GM18909 (cell line): ENCODE data around the gene PSMD2.
"Not testable (repeated sequence)": the region's sequence is repeated elsewhere in the genome, so short reads cannot be mapped to it uniquely, and the experiment has no call there.

Experiments used
- ATAC-seq: cut with Tn5 transposase; IDR thresholded peaks from one replicate; pipeline ENCODE4 v1.9.1; 2021; ENCODE audit warnings: mild to moderate bottlenecking; ENCODE audit not compliant: unreplicated experiment, poor library complexity

Gene PSMD2

DNA sequence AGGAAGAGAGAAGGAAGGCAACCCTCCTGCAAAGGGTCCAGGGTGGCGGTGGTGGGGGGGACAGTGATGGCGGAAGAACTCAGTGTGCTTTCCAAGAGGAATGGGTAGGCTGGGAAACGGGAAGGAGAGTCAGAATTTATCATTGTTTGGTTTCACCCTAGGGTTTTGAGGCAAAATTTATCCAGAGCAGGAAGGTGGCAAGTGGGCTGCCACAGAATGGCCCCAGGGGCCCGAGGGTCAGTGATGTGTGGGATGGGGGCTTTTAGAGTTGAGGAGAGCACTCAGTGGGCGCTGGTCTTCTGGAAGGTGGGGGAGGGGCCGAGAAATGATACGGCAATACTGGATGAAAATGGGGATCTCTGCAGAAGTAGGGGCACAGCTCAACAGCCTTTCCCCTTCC is 38.9 kb downstream of the PSMD2 start:
- no peak for ATAC-seq

DNA sequence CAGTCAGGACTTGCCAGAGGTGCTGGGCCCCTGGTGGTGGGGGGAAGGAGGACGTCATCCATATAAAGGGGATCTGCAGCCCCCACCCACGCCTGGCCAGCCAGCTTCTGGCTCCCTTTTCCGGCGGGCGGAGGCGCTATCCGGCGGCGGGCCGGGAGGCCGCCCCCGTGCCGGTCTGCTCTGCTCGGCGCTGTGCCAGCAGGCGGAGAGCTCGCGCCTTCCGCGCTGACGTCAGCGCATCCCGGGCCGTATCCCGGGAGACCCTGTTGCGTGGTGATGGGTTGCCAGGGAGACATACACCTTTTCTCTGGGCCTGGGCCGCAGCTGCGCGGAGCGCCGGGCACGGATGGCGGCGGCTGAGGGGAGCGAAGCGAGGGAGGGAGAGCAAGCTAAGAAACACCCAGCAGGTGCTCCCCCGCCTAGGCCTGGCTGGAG is 39.5 kb downstream of the PSMD2 start:
- ATAC-seq = no peak

DNA sequence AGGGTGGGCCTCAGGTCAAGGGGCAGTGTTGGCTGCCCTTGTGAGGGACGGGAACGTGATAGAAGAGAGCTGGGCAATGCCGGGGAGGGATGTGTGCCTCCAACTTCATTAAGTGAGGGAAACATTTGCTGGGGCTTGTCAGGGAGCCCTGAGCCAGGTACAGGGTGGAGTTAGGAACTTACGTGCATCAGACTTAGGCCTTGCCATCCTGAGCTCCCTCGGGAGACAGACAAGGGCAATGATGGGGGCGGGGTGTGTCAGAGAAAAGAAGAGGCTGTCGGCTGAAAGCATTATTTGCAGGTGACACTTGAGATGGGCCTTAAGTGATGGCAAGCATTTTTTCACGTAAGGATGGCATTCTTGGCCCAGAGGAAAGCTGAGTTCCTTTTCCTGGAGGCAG is 40.0 kb downstream of the PSMD2 start:
- ATAC-seq = no peak

DNA sequence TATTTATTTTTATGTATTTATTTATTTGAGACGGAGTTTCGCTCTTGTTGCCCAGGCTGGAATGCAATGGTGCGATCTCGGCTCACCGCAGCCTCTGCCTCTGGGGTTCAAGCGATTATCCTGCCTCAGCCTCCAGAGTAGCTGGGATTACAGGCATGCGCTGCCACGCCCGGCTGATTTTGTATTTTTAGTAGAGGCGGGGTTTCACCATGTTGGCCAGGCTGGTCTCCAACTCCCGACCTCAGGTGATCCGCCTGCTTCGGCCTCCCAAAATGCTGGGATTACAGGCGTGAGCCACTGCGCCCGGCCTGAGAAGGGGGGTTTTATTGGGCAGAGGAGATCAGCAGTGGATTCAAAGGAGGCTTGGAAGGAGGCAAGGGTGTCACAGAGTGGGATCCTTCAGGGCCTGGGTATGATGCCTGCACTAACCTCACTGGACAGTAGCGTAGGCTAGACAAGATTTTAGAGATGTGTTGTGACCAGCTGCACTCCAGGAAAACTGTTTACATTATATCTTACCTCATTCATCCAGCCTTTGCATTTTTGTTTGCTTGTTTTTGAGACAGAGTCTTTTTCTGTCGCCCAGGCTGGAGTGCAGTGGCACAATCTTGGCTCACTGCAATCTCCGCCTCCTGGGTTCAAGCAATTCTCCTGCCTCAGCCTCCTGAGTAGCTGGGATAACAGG is 40.6 kb downstream of the PSMD2 start:
- ATAC-seq = not testable (repeated sequence)

DNA sequence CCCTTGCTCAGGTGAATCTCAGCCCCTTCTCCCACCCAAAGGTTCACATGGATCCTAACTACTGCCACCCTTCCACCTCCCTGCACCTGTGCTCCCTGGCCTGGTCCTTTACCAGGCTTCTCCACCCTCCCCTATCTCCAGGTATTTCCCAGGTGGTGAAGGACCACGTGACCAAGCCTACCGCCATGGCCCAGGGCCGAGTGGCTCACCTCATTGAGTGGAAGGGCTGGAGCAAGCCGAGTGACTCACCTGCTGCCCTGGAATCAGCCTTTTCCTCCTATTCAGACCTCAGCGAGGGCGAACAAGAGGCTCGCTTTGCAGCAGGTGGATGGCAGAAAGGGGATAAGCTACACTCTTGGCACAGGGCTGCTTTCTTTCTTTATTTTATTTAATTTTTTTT is 42.9 kb downstream of the PSMD2 start:
- ATAC-seq = no peak

DNA sequence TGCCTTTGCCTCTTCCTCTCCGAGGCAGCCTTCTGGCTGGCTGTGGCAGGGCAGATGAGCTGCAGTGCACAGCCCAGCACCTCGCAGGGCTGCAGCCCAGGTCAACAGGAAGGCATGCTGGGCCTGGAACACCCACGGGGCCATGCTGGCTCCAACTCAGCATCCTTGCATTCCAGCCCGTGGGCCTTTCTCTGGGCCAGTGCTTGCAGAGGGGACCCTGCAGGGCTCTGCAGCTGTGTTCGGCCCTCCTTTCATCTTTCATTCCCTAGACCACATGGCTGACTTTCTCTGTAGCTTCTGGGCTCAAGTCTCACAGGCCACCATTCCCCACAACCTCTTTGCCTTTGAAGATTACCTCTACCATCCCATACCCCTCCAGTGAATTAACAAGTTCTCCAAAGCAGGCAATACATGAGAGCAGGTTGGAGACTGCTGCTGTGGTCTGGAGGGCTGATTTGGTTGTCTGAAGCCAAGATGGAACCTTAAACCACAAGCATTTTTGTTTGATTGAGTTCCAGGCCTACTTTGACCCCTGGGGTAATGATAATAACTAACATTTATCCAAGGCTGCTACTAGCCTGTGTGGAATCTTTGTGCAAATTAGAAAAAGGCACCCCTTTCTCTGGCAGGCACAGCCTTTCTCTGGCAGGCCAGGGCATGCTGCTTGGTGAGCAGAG is 44.3 kb downstream of the PSMD2 start:
- ATAC-seq = no peak

DNA sequence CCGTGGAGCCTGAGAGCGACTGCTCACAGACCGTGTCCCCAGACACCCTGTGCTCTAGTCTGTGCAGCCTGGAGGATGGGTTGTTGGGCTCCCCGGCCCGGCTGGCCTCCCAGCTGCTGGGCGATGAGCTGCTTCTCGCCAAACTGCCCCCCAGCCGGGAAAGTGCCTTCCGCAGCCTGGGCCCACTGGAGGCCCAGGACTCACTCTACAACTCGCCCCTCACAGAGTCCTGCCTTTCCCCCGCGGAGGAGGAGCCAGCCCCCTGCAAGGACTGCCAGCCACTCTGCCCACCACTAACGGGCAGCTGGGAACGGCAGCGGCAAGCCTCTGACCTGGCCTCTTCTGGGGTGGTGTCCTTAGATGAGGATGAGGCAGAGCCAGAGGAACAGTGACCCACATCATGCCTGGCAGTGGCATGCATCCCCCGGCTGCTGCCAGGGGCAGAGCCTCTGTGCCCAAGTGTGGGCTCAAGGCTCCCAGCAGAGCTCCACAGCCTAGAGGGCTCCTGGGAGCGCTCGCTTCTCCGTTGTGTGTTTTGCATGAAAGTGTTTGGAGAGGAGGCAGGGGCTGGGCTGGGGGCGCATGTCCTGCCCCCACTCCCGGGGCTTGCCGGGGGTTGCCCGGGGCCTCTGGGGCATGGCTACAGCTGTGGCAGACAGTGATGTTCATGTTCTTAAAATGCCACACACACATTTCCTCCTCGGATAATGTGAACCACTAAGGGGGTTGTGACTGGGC is 45.7 kb downstream of the PSMD2 start:
- ATAC-seq = no peak

DNA sequence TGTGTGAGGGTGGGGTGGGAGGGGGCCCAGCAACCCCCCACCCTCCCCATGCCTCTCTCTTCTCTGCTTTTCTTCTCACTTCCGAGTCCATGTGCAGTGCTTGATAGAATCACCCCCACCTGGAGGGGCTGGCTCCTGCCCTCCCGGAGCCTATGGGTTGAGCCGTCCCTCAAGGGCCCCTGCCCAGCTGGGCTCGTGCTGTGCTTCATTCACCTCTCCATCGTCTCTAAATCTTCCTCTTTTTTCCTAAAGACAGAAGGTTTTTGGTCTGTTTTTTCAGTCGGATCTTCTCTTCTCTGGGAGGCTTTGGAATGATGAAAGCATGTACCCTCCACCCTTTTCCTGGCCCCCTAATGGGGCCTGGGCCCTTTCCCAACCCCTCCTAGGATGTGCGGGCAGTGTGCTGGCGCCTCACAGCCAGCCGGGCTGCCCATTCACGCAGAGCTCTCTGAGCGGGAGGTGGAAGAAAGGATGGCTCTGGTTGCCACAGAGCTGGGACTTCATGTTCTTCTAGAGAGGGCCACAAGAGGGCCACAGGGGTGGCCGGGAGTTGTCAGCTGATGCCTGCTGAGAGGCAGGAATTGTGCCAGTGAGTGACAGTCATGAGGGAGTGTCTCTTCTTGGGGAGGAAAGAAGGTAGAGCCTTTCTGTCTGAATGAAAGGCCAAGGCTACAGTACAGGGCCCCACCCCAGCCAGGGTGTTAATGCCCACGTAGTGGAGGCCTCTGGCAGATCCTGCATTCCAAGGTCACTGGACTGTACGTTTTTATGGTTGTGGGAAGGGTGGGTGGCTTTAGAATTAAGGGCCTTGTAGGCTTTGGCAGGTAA is 46.5 kb downstream of the PSMD2 start:
- ATAC-seq = no peak

DNA sequence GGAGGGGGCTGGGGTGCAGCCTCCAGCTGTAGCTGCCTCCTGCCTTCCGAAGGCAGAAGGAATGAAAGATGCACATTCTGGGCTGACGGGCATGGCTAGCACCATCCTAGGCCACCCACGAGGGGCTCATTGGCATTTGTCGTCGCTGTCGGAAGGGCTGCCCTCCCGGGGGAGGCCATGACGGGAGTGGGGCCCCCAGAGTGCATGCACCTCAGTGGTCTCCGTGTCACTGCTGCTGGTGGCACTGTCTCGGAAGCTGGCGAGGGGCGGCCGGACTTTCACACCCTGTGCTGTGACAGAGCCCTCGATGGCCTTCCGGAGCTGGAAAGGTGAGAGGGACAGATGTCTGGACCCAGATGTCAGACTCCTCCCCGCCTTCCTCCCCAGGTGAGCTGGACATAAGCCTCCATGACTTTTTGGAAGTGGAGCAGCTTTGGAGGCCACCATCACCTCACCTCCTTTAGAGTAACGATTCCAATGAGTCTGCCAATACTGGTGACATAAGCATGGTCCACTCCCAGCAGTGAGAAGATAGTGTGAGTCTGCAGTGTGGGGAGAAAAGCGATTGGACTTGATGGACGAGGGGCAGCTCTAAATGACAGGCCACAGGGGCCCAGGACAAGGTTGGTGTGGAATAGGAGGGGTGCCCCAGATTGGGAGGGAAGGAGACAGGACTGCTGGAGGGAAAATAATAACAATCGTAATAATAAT is 47.6 kb downstream of the PSMD2 start:
- ATAC-seq = no peak

DNA sequence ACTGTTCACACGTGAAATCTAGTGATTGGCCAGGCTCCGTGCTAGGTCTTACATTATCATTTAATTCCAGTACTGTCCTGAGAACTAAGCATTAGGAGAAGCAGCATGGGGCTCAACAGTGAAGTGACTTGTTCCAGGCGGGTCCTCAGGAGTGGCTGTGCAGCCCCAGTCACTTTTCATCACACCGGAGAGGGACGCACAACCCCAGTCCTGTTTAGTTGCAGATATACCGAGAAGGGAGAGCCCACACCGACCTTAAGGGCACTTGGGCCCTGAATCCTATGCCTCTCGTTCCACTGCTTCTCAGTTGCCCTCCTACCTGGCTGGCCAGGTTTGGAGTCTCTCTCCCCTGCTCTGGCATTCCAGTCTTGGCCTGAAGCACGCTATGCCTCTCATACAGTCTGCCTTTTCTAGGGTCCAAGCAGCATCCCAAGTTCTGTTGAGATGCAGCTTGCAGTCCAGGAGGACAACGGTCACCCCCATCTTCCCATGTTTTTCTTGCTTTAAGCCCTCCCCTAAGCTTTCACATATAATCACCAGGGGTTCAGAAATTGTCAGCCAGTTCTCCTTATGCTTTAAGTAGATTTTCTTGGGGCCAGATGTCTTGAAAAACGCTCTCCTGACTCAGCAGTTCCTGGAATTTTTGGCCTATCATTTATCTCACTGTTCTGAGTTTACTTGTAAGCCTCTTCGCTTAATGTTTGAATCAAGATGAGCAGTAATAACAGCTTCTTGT is 48.4 kb downstream of the PSMD2 start:
- no peak for ATAC-seq

DNA sequence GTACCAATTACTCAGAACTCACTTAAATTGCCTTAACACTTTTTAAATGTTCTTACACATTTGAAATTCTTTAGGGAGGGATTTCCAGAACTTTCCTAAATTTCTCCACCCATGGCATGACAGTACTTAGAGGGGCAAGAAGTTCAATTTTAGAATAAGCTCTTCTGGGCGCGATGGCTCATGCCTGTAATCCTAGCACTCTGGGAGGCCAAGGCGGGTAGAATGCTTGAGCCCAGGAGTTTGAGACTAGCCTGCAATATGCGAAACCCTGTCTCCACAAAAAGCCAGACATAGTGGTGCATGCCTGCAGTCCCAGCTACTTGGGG is 49.0 kb downstream of the PSMD2 start:
- no peak for ATAC-seq

DNA sequence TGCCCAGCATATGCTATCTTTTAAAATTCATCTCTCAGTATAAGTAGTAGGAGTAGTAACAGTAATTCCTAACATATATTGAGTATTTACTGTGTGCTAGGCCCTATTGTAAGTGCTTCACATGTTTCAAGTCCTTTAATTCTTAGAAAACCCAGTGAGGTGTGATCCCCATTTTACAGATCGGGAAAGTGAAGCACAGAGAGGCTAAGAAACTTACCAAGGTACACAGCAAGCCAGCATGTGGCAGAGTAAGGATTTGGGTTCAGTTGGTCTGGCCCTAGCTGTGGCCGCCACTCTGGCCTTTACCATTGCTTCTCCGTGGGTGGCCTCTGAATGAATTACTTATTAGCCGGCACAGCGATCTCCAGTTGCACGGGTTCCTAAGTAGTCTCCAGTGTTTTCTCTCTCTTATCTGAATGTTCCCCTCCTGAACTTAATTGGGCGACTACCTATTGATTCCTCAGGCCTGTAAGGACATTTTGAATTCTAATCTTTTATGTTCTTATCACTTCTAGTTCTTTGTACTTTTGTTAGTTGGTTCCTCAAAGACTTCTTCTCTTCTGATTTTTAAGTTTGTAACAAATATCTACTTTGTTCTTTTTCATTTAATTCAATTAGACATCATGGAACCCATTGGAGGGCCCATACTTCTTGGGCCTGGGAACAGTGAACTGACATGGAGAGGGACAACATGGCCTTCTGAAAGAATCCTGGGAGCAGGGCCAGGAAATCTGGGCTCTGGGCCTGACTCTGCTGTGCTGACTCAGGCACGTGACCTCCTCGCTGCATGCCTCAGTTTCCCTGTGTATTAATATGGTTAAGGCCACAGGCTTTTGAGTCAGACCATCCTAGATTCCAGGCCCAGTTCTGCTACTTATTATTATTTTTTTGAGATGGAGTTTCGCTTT is 50.8 kb downstream of the PSMD2 start:
- ATAC-seq = no peak

DNA sequence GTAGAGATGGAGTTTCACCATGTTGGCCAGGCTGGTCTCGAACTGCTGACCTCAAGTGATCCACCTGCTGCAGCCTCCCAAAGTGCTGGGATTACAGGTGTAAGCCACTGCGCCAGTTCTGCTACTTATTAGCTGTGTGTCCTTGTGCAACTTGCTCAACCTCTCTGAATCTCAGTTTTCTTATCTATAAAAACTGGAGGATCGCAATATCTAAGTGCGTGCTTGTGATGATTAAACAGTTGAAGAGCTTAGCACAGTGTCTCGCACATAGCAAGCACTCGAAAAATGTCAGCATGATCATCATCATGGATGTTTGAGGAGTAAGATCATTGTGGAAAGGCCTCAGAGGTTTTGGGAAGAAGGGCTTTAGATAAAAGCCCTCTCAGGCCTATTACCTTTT is 51.6 kb downstream of the PSMD2 start:
- no peak for ATAC-seq

DNA sequence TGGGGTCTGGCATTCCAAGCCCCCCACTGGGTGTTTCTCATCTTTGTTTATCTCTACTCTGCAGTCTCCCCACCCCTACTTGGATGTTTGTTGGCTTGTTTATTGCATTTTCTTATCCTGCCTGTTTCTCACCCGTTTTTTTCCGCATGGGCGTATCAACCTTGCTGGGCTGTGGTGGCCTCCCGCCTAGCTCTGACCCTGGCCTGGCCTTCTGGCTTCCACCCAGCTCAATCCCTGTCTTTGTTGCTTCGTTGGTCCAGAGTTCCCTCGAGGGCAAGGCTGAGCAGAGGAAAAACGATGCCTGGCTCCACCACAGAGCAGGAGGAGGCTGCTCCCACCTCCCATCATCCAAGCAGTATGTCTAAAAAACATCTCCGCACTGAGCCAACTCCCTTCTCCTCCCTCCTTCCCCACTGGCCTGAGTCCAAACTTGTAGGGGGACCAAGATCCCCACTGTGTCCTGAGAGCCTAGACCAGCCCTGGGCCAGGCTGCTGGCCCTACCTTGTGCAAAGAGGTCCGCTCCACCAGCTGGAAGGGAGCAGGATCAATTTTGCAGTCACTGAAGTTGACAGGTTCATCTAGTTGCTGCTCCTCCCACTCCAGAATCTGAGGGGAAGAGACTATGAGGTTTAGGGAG is 52.6 kb downstream of the PSMD2 start:
- no peak for ATAC-seq

DNA sequence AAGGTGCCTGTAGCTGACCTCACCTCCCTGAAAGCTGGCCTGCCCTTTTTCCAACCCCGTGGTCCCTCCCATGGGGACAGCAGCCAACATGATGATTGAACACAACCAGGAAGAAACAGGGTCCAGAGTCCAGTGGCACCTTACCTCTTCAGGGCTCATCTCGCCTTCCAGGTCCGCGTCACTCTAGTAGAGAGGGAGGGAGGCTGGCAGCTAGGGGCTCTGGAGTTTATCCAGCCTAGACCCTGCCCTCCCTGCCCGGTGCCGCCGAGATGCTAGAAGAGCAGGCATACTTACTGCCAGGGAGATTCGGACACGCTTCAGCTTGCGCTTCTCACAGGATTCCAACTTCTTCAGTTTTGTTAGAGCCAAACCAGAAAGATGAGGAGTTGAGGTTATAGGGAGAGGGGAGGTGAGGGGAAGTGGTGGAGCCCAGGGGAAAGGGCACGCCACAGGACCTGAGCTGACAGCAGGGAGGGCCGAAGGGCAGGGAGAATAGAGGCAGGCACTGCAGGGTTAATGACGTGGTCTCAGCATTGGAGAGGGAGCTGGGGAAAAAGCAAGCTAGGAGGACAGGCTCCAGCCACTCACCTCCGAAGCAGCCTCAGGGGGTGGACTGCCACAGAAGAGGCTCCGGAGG is 53.2 kb downstream of the PSMD2 start:
- ATAC-seq = no peak

DNA sequence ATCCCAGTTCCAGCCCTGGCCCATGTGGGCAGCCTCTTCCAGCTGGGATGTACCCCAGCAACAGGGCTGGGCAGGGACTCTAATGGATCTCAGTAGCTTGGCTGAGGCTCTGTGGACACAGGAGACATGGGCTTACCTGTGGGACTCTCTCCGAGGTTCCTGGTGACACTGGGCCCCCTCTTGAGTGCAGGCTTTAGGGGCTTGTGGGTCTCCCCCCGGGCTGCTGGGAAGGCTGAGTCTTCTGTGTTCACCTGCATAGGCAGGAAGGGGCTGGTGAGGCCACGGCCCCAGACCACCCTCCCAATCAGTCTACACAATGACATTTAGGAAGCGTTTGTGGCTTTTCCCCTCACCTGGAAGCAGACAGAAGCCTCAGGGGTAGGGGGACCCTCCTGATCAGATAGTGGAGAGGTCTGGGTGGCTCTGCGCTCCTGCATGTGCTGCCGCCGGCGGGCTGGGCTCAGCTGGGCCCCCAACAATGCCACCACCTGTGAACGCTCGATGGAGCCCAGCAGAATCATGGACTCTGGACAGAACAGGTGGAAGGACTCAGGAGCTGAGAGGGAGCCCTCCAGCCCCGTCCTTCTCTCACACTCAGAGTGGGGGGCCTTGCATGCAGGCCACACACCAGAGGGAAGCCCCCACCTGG is 54.0 kb downstream of the PSMD2 start:
- no peak for ATAC-seq

DNA sequence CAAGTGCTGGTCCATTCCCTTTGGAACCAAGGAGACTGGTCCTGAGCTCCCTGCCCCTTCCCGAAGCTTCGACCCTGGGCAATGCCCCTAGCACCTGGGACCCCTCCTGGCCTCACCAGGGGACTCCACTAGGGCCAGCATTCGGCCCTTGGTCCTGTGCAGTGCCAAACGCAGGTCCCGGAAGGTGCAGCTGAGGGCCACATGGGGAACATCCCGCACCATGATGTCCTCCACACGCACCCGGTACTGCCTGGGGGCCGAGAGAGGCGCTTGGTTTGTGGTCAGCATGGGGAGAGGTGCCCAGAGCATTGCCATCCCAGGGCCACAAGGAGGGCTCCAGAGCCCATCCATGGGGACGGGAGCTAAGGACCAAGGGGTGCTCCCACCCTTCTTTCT is 54.5 kb downstream of the PSMD2 start:
- no peak for ATAC-seq
